Progenitor cell of endocrine pancreas (in vitro differentiated cells): ENCODE measurements around the gene SLC4A9. TPM values are rescaled to one million over a fixed set of nuclear protein-coding genes. Genes with fewer than 3 reads are reported as not detected.

Experiments
- DNase-seq: peaks from one replicate; pipeline ENCODE4 v3.0.0; 2021; ENCODE audit warnings: low spot score; ENCODE audit not compliant: unreplicated experiment
- H3K27ac Mint-ChIP-seq: 2 replicates; pipeline ENCODE4 v1.8.0; 2021; ENCODE audit warnings: mild to moderate bottlenecking, moderate library complexity, mixed read lengths
- H3K27me3 Mint-ChIP-seq: 2 replicates; pipeline ENCODE4 v1.8.0; 2021; ENCODE audit warnings: mixed read lengths
- H3K36me3 Mint-ChIP-seq: 2 replicates; pipeline ENCODE4 v1.8.0; 2022; ENCODE audit warnings: mixed read lengths; ENCODE audit not compliant: insufficient read depth
- H3K4me1 Mint-ChIP-seq: 2 replicates; pipeline ENCODE4 v1.8.0; 2021; ENCODE audit warnings: low read depth, mixed read lengths
- H3K4me3 Mint-ChIP-seq: 2 replicates; pipeline ENCODE4 v1.8.0; 2021; ENCODE audit warnings: low read depth, mild to moderate bottlenecking, moderate library complexity, mixed read lengths
- H3K9me3 Mint-ChIP-seq: 2 replicates; pipeline ENCODE4 v1.8.0; 2021; ENCODE audit warnings: low read depth, mixed read lengths
- CTCF ChIP-seq: fragments of 200-600 bp; sonication (generic); IDR thresholded peaks from one replicate; pipeline ENCODE4 v1.5.0; 2021; ENCODE audit warnings: antibody characterized with exemption, mild to moderate bottlenecking; ENCODE audit not compliant: unreplicated experiment
- long read RNA-seq: library from polyadenylated mRNA; unstranded; transcript quantifications from one replicate; pipeline ENCODE4 v2.0.0, GENCODE V29; 2020
- total RNA-seq: library from RNA; stranded (reverse); gene quantifications from 2 replicates; pipeline ENCODE4 v1.2.1, GENCODE V29; 2021

The SLC4A9 gene
- total RNA-seq: 0.31 and 0.58 TPM in 2 replicates
- long read RNA-seq, partial matches to known transcripts: 0 of 1 reads
- long read RNA-seq, other reads (novel, unspliced or antisense): 1 of 1 reads

- Mint-ChIP-seq H3K4me1 (peaks cover 7% of the 10 kb centered on the region), H3K4me3 (no peak within 1 kb of the TSS), H3K27me3 (peaks cover 6% of the 10 kb centered on the region), H3K27ac (peak within 1 kb of the TSS; percentile 45), H3K36me3 (no peaks in the 10 kb centered on the region), H3K9me3 (no peaks in the 10 kb centered on the region)
- no peak for DNase-seq
- TF ChIP-seq CTCF: no peak
Observed at GRCh38 chr5:140360101-140360500, at the start of gene SLC4A9. Gene SLC4A9 (plus strand): TSS chr5:140360194. CDS start chr5:140360237, 43 bp downstream.

GRCh38 chr5:140310434-140310833 lies 49.6 kb upstream of the SLC4A9 start:
- DNase-seq: no peak
- Mint-ChIP-seq H3K27me3 (peaks cover 14% of the 10 kb centered on the region), H3K27ac (no peak overlapping the region), H3K4me1 (no peaks in the 10 kb centered on the region), H3K9me3 (no peaks in the 10 kb centered on the region), H3K36me3 (no peaks in the 10 kb centered on the region), H3K4me3 (no peak overlapping the region)
- no peak for TF ChIP-seq CTCF

- Mint-ChIP-seq H3K9me3 (no peaks in the 10 kb centered on the region), H3K27me3 (peaks cover 14% of the 10 kb centered on the region), H3K36me3 (no peaks in the 10 kb centered on the region), H3K4me3 (no peak overlapping the region), H3K4me1 (no peaks in the 10 kb centered on the region), H3K27ac (no peak overlapping the region)
- TF ChIP-seq CTCF: no peak
- DNase-seq: no peak
Observed at GRCh38 chr5:140311011-140311467, 49.0 kb upstream of the SLC4A9 start.

GRCh38 chr5:140312067-140312790 lies 47.8 kb upstream of the SLC4A9 start:
- Mint-ChIP-seq H3K4me3 (no peak overlapping the region), H3K27ac (no peak overlapping the region), H3K36me3 (no peaks in the 10 kb centered on the region), H3K4me1 (no peaks in the 10 kb centered on the region), H3K27me3 (peaks cover 14% of the 10 kb centered on the region), H3K9me3 (no peaks in the 10 kb centered on the region)
- no peak for DNase-seq
- no peak for TF ChIP-seq CTCF

GRCh38 chr5:140312791-140313189 lies 47.2 kb upstream of the SLC4A9 start:
- Mint-ChIP-seq H3K27ac (peak overlapping the region; percentile 49), H3K4me1 (no peaks in the 10 kb centered on the region), H3K36me3 (no peaks in the 10 kb centered on the region), H3K4me3 (no peak overlapping the region), H3K9me3 (no peaks in the 10 kb centered on the region), H3K27me3 (peaks cover 15% of the 10 kb centered on the region)
- TF ChIP-seq CTCF: no peak
- DNase-seq: no peak
